Smooth muscle cell (in vitro differentiated cells): ENCODE measurements around the gene SGMS1. TPM values are rescaled to one million over a fixed set of nuclear protein-coding genes. Genes with fewer than 3 reads are reported as not detected.
"Not testable (repeated sequence)": the region's sequence is repeated elsewhere in the genome, so short reads cannot be mapped to it uniquely, and the experiment has no call there.

Source experiments
- DNase-seq: peaks from one replicate; lab custom pipeline; 2025; ENCODE audit not compliant: unreplicated experiment; lab: John Stamatoyannopoulos, UW
- H2AFZ ChIP-seq: fragments of 200-600 bp; sonication (generic); 2 replicates; pipeline ENCODE4 v1.6.0; 2016; ENCODE audit warnings: antibody characterized with exemption, low read depth, mild to moderate bottlenecking
- H3F3A ChIP-seq: fragments of 200-600 bp; sonication (generic); 2 replicates; pipeline ENCODE4 v1.6.0; 2017; ENCODE audit warnings: antibody characterized with exemption, low read depth
- H3K27ac ChIP-seq: fragments of 200-600 bp; sonication (generic); 2 replicates; pipeline ENCODE4 v1.5.1; 2016; ENCODE audit warnings: low read depth, mild to moderate bottlenecking
- H3K27me3 ChIP-seq: fragments of 200-600 bp; sonication (generic); 2 replicates; pipeline ENCODE4 v1.6.1; 2016; ENCODE audit warnings: low read depth, mild to moderate bottlenecking
- H3K36me3 ChIP-seq: fragments of 200-600 bp; sonication (generic); 2 replicates; pipeline ENCODE4 v1.5.1; 2016; ENCODE audit warnings: low read depth
- H3K4me1 ChIP-seq: fragments of 200-600 bp; sonication (generic); 2 replicates; pipeline ENCODE4 v1.5.1; 2016; ENCODE audit warnings: low read depth
- H3K4me2 ChIP-seq: fragments of 200-600 bp; sonication (generic); 2 replicates; pipeline ENCODE4 v1.6.0; 2016; ENCODE audit warnings: mild to moderate bottlenecking
- H3K4me3 ChIP-seq: fragments of 200-600 bp; sonication (generic); 2 replicates; pipeline ENCODE4 v1.5.1; 2016; ENCODE audit warnings: mild to moderate bottlenecking
- H3K79me2 ChIP-seq: fragments of 200-600 bp; sonication (generic); 2 replicates; pipeline ENCODE4 v1.6.0; 2016; ENCODE audit warnings: low read depth, mild to moderate bottlenecking
- H3K9ac ChIP-seq: fragments of 200-600 bp; sonication (generic); 2 replicates; pipeline ENCODE4 v1.6.0; 2016; ENCODE audit warnings: low read depth
- H3K9me3 ChIP-seq: fragments of 200-600 bp; sonication (generic); replicated peaks from 2 replicates; pipeline ENCODE4 v1.5.1; 2016; ENCODE audit warnings: low read depth
- H4K20me1 ChIP-seq: fragments of 200-600 bp; sonication (generic); 2 replicates; pipeline ENCODE4 v1.6.0; 2016; ENCODE audit warnings: low read depth
- WGBS: methylation state at CpG from one replicate; pipeline ENCODE4 v1.1.7; 2016; ENCODE audit warnings: low lambda C conversion rate; 5-methylcytosine and 5-hydroxymethylcytosine counted together
- polyA plus RNA-seq: library from polyadenylated mRNA; unstranded; fragments of >200 nt; fragmentation: Nextera tagmentation; extraction: Ambion mirVana; gene quantifications from 2 replicates; pipeline ENCODE4 v1.2.1, GENCODE V29; 2016
- total RNA-seq: library from RNA; depleted of rRNA; stranded (reverse); fragments of >200 nt; gene quantifications from 2 replicates; pipeline ENCODE4 v1.2.3, GENCODE V29; 2014
- TF ChIP-seq, protein P1 (sequence below): fragments of 200-600 bp; sonication (generic); IDR thresholded peaks from 2 replicates; pipeline ENCODE4 v1.5.1; 2017; ENCODE audit warnings: borderline replicate concordance, mild to moderate bottlenecking, antibody characterized with exemption; ENCODE audit not compliant: insufficient read depth, poor library complexity, severe bottlenecking

Gene SGMS1
- total and polyA plus RNA-seq, 2 experiments from 2014 or later, result 4.0 to 14.3 TPM

DNA sequence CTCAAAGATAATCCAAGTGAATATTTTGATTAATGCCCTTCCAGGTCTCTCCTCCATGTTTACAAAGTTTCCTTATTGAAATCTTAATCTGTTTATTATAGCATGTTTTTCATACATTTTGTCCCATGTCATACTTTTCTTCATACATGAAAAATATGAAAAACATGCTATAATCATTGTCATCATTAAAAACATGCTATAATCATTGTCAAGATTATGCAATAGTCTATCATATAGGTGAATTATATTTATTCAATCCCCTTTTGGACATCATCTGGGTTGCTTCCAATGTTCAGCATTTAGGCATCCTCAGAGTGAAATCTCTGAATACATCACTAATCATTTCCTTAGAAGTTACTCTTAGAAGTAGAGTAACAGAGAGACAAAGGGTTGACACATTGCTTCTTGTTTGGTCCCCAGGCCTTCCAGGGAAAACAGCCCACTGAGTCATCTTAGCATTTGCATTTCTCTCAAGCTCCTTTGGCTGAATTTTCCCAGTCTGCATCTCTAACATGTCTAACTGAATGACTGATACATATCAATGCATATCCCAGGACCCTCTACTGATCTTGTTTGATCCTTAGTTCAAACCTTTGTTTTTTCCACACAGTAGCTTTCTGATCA lies 87.0 kb downstream of the SGMS1 start:
- Histone ChIP-seq H3K36me3 (no peaks in the 10 kb centered on the region), H3F3A (no peaks in the 10 kb centered on the region), H4K20me1 (no peaks in the 10 kb centered on the region), H3K4me2 (no peak overlapping the region), H3K9me3 (no peaks in the 10 kb centered on the region), H2AFZ (no peak overlapping the region), H3K4me3 (no peak overlapping the region), H3K27ac (no peak overlapping the region), H3K9ac (no peak overlapping the region), H3K27me3 (no peaks in the 10 kb centered on the region), H3K79me2 (no peaks in the 10 kb centered on the region), H3K4me1 (peaks cover 3% of the 10 kb centered on the region)
- TF ChIP-seq, protein P1, sequence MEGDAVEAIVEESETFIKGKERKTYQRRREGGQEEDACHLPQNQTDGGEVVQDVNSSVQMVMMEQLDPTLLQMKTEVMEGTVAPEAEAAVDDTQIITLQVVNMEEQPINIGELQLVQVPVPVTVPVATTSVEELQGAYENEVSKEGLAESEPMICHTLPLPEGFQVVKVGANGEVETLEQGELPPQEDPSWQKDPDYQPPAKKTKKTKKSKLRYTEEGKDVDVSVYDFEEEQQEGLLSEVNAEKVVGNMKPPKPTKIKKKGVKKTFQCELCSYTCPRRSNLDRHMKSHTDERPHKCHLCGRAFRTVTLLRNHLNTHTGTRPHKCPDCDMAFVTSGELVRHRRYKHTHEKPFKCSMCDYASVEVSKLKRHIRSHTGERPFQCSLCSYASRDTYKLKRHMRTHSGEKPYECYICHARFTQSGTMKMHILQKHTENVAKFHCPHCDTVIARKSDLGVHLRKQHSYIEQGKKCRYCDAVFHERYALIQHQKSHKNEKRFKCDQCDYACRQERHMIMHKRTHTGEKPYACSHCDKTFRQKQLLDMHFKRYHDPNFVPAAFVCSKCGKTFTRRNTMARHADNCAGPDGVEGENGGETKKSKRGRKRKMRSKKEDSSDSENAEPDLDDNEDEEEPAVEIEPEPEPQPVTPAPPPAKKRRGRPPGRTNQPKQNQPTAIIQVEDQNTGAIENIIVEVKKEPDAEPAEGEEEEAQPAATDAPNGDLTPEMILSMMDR, result no peak
- DNase-seq, result no peak

DNA sequence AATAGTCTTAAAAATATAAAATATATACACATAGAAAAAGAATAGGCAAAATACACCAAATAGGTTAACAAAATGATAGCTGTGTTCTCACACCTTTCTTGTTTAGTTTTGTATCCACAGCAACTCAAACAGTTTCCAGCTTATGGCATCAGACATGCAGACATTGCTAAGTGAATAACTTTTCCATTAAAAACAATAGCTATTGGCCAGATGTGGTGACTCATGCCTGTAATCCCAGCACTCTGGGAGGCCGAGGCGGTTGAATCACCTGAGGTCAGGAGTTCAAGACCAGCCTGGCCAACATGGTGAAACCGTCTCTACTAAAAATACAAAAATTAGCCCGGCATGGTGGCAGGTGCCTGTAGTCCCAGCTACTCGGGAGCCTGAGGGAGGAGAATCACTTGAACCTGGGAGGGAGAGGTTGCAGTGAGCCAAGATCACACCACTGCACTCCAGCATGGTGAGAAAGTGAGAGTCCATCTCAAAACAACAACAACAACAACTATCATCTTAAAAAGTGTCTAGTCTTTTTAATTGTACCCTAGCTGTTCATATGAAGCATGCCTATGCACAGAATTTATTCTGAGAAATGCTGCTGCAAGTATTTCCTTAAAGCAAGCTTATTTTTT lies 88.9 kb downstream of the SGMS1 start:
- H3K4me2 ChIP-seq, H2AFZ ChIP-seq, H3K4me3 ChIP-seq, H3F3A ChIP-seq, H4K20me1 ChIP-seq, DNase-seq, H3K9ac ChIP-seq, H3K27ac ChIP-seq, H3K27me3 ChIP-seq, H3K9me3 ChIP-seq, H3K79me2 ChIP-seq, H3K36me3 ChIP-seq, H3K4me1 ChIP-seq: not testable (repeated sequence)
- WGBS, result 80% methylated on average over 5 of the region's 5 CpGs

DNA sequence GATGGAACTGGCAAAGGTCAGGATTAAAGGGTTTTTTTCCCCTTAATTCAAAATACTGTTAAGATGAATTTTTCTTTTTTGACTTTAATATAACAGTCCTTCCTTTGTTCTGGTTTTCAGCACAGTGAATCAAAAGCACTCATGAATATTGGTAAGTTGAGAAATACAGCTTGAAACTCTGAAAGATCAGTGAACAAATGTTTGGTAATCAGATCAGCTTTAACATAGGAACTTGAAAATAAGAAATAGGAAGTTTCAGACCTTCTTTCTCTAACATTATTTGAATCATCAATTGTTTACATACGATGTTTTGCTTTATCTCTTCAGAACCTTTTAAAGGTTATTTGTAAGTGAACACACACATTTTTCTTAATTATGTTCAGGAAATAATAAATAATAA lies 90.5 kb downstream of the SGMS1 start:
- Histone ChIP-seq H3K4me3 (no peak overlapping the region), H3K27ac (no peak overlapping the region), H3K4me1 (no peaks in the 10 kb centered on the region), H3F3A (no peaks in the 10 kb centered on the region), H3K27me3 (no peaks in the 10 kb centered on the region), H3K9me3 (no peaks in the 10 kb centered on the region), H4K20me1 (no peaks in the 10 kb centered on the region), H3K79me2 (no peaks in the 10 kb centered on the region), H2AFZ (no peak overlapping the region), H3K9ac (no peak overlapping the region), H3K36me3 (no peaks in the 10 kb centered on the region), H3K4me2 (no peak overlapping the region)
- TF ChIP-seq, protein P1, result no peak
- no peak for DNase-seq
- WGBS, result 97% methylated on average over 1 of the region's 1 CpG

DNA sequence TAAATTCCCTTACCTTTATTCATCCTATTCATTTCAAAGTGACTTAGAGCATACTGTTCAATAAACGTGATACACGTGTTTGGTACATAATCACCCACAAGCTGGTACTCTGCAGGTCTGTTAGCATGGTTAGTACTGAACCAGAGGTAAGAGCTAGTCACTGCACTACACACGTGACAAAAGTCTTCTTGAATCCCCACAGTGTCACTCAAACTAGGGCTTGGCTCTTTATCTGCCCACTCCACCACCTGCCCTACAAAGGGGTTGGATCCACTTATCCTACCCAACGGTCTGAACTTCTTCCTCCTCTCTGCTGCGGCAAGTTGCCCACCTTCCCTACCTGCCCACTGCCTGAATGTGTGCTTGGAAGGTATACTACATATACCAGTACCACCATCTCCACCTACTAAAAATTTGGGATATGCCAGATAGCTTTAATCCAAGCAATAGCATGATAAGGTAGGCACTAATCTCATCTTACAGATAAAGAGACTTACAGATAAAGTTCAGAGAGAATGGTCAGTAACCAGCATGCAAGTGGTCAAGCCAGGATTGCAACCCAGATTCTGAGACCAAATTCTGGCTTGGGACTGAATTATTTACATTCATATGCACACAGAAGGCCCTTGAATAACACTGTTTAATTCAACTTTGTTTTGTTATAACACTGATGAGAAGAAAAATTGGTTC lies 92.2 kb downstream of the SGMS1 start:
- WGBS, result 68% methylated on average over 5 of the region's 5 CpGs
- no peak overlapping the region for H3K9ac ChIP-seq
- no peaks in the 10 kb centered on the region for H3K4me1 ChIP-seq
- no peak for DNase-seq
- H2AFZ ChIP-seq, result no peak overlapping the region
- no peaks in the 10 kb centered on the region for H3F3A ChIP-seq
- no peak overlapping the region for H3K27ac ChIP-seq
- no peaks in the 10 kb centered on the region for H3K27me3 ChIP-seq
- no peaks in the 10 kb centered on the region for H3K79me2 ChIP-seq
- no peak overlapping the region for H3K4me3 ChIP-seq
- H3K4me2 ChIP-seq, result no peak overlapping the region
- no peaks in the 10 kb centered on the region for H4K20me1 ChIP-seq
- H3K36me3 ChIP-seq, result no peaks in the 10 kb centered on the region
- no peaks in the 10 kb centered on the region for H3K9me3 ChIP-seq
- TF ChIP-seq, protein P1, result no peak
